Activated CD4-positive, CD25-positive, alpha-beta regulatory T cell treated with anti-CD3 and anti-CD28 coated beads, Interleukin-2, amount 50 U/mL, for 16 hours (primary cell): ENCODE data around the gene DGKI.

Experiments
- DNase-seq: peaks from one replicate; pipeline ENCODE4 v3.0.0-alpha.2; 2020; ENCODE audit warnings: low read depth, low spot score

DGKI gene

DNA sequence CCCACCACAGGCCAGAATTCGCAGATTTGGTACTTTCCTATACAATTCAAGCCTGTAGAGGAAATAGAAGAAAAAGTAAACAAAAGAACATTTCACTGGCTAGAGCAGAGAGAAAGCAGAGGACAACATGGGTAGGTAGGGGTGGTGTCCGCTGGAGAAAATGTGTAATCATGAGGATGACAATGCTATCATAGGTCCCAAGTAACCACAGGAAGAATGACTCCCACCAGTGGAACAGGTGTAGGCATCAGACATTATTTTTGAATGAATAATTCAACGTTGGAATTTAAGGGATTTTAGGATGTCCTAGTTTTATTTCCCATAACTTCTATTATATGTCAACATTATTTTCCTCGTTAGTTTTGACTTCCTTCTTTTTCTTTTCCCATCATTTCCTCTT lies 248.9 kb downstream of the DGKI start:
- no peak for DNase-seq

DNA sequence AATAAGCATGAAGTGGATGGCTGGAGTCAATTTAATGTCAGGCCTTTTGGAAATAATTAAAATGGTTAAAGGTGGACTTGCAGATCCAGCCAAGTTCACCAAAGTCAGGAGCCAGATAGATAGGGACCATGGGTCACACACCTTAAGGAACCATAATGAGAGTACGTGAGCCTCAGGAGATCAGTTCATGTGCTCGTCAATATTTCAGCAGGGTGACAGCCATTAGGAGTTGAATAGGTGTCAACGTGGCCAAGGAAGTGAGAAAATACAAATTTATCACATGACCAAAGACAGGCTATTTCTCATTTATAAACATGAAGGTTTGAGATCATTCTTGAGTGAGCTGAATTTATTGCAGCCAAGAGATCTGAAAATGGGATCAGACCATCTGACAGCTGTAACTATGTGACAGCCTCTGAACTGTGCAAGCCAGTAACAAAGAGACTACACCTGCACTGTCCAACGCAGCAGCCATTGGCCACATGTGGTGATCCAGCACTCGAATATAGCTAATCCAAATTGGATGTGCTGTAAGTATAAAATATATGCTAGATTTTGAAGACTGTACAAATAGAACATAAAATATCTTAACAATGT lies 253.6 kb downstream of the DGKI start:
- no peak for DNase-seq

DNA sequence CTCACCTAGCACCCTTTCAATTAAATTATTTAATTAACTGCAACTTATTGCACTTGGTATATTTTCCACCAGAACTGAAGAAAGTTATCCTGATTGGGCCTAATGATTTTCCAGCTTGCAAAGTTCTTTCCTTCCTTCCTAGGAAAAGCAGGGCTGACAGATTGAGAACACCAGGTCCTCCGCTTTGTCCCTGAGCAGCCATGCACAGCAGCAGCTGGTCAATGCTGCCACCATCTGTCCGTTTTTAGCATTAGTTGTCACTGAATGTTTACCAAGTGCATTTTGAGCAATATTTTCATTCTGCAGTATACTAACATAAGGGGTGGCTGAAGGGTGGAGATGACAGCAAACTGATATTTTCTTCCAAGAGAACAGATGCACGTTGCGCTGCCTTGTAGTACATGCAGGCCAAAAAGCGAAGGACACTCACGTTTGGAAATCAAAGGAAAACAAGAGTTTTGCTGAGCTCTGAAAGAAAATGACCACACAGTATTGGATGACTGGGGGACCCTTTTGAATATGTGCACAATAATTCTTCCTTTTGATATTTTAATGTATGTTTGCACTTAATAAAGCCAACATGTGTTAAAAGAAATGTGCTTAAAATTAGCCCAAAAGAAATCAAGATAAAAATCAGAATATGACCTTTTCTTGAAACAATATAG lies 254.4 kb downstream of the DGKI start:
- no peak for DNase-seq

DNA sequence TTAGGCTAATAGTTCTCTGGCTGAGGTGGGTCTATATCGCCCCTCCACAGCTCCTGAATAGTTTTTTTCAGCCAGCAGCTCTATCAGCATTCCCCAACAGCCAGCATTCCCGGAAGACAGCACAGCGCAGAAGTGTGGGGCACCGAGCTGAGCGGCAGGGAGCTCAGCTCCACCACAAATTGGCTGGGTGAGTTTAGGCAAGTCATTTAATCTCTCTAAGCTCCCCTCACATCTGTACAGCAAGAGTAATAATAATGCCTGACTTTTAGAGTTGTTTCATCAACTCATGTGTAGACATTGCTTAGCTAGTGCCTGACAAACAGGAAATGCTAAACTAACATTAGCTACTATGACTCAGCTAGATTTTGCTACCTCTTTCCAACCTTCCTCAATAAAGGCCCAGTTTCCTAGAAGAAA lies 255.3 kb downstream of the DGKI start:
- no peak for DNase-seq

- DNase-seq: no peak
These were observed 255.9 kb downstream of the DGKI start for GRCh38 chr7:137590756-137591305.

- DNase-seq: no peak
These were observed 256.6 kb downstream of the DGKI start for GRCh38 chr7:137590071-137590755.

- no peak for DNase-seq
These were observed 259.4 kb downstream of the DGKI start for GRCh38 chr7:137587326-137587725.

DNA sequence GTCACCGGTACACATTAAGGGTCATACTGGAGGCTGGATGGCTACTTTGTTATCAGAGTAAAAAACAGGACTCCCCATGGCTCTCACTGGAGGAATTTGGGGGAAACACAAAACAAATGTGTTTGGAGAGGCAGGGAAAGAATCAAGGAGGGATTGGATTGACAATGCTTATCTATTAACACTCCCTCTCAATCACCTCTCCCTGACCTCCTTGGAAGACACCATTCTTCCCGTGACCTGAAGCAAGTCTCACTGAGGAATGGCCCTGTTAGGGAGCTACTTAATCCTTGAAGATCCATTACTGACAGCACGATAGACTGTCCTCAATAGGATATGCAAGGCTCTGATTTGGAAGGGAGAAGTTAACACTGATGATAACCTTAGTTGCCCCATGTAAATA lies 261.2 kb downstream of the DGKI start:
- no peak for DNase-seq

- DNase-seq: no peak
These were observed 263.6 kb downstream of the DGKI start for GRCh38 chr7:137583172-137583571.

DNA sequence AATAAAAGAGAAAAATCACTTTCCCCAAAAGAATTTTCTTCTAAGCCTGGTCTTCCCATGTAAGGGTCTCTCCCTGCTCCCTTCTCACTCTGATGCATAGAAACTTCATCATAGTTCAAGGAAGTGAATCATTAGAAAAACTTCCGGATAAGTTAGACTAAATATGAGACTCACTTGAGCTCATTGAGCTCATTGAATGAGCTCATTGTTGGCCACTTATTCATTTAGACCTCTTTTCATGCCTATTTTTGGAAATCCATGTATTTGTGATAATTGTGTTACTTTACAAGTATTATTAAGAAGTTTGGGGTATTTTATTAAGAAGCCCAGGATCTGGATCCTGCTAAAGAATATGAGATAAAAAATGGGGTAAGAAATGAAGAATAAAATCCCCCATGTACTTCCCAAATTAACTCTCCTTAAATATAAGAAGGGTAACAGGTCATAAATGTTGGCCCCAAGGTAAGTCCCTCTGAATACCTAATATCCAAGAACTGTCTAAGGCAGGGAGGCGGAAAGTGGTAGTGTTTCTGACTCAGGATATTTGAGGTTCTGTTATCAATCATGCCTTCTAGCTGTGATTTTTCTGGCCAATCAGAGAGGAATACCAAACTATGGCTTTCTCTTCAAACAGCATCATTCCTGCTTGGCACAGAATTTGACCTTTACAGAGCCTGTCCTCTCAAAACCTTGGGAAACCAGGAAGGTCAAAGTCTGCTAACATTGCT lies 266.7 kb downstream of the DGKI start:
- DNase-seq: no peak

DNA sequence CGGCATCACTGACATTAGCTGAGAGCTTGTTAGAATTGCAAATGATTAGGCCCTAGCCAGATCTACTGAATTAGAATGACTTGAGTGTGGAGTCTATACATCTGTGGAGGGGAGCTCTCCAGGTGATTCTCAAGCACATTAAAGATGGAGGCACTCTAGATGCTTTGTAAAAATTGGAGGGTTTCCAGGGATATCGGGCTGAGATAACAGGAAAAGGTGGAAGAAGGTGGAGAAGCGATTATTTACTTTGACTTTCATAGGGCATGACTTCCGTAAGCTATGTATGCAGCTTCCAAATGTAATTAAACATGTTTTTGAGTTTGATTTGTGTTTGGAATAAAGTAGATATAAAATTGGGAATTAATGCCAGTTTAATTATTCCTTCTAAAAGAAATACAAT lies 268.2 kb downstream of the DGKI start:
- DNase-seq: no peak

- DNase-seq: no peak
These were observed 269.6 kb downstream of the DGKI start for GRCh38 chr7:137577184-137577583.

- DNase-seq: no peak
These were observed 270.3 kb downstream of the DGKI start for GRCh38 chr7:137576481-137576880.

- DNase-seq: no peak
These were observed 272.0 kb downstream of the DGKI start for GRCh38 chr7:137574812-137575211.

DNA sequence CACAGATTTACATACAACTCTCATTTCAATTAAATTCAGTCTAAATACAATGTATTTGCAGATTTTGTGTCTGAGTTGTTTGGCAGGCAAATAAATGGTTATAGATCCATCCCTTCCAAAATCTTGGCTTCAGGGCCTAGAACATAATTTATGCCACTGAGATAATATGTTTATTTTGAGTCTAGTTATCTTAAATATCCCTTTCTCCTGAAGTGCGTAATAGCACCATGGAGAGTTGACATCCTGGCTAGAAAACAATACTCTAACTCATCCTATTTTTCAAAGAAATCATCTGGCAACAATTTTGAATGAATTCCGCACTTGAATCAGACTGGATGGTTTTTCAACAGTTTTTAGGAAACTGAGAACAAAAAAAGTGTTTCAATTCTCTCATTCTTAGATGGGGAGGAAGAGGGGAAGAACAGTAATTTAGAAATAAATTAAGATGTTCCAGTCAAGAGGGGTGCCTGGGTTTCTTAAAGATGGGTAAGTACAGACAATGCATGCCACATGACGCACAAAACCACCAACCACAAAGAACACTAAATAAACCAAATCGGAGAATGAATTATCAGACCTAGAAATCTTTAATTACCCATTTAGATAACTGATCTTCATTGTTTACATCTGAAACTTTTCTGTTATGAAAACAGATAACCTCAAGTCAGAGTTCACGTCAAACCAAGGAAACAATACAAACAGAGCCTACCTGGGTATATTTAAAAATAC lies 274.6 kb downstream of the DGKI start:
- DNase-seq: no peak

DNA sequence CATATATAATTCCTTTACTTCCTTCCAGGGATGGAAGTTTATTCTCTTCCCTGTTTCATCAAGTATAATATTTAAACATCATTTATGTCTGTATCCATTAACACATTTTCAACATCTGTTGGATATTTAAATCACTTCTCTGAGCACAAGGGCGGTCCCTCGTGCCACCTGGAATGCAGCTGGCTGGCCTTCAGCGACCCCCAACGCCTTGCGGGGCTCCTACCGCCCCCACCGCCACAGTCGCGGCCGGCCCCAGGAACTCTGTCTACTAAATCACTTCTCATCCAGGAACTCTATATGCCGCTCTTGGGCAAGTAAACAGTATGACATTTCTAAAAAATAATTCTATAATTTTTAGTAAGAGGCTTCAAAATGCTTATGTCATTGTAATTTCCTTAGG lies 282.1 kb downstream of the DGKI start:
- DNase-seq: no peak

DNA sequence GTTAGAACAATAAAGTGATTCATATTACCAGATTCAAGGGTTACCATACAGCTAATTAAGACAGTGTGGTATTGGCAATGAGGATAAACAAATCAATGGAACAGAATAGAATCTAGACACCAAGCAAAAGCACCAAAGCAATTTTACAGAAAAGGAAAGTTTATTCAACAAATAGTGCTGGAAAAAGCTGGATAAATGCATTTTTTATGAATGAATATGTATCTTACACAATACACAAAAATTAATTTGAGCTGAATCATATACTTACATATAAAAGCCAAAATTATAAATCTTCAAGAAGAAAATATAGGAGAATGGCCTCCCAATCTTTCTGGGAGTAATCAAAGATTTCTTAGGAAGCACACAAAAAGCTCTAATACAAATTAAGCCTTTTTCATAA lies 282.8 kb downstream of the DGKI start:
- DNase-seq: no peak

GRCh38 chr7:137547485-137547884 lies 299.3 kb downstream of the DGKI start:
- DNase-seq: no peak

DNA sequence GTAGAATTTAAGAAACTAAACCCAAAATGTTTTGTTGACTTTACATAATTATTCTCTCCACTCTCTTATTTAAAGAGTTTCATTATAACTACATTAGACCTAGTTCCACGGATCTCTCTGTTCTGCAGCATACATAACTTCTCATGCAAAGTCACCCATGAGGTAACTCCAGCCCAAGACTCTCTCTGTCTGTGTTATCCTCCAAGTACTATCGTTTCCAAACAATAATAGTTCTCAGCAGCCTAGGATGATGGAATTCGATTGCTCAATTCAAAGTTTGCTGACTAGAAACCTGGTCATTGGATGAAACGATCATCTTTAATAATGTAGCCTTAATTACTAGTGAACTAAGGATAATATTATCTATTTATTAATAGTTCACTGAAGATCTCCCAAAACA lies 300.1 kb downstream of the DGKI start:
- DNase-seq: no peak

GRCh38 chr7:137546009-137546408 lies 300.8 kb downstream of the DGKI start:
- no peak for DNase-seq

GRCh38 chr7:137545059-137545716 lies 301.6 kb downstream of the DGKI start:
- DNase-seq: no peak
